Stimulated activated CD4-positive, alpha-beta T cell treated with anti-CD3 and anti-CD28 coated beads, TNF-alpha, amount 100 ng/mL, for 48 hours (primary cell): ENCODE data around the gene RYK.
"Not testable (repeated sequence)": the region's sequence is repeated elsewhere in the genome, so short reads cannot be mapped to it uniquely, and the experiment has no call there.

Source experiments
- DNase-seq, 3 donors: peaks; one replicate each; pipeline ENCODE4 v3.0.0-alpha.2; 2020; ENCODE audit warnings: low read depth in 3 of 3

The RYK gene

GRCh38 chr3:134216851-134217250, 33.8 kb downstream of the RYK start:
- DNase-seq = no peak

DNA sequence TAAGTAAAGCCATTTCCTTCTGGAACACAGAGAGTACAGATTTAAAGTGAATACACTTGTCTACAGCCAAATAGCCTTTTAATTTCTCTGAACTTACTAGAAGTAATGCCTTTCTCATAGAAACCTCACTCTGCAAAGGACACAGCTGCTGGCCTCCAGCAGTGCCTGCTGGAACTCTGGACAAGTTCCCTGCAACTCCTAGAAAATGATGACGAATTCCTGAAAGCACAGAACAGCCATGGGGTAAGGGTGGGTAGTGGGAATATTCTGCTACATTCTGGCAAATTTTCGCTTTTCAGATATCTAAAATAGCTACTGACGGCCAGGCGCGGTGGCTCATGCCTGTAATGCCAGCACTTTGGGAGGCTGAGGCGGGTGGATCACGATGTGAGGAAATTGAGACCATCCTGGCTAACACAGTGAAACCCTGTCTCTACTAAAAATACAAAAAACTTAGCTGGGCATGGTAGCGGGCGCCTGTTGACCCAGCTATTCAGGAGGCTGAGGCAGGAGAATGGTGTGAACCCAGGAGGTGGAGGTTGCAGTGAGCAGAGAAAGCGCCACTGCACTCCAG, 34.4 kb downstream of the RYK start:
- no peak for DNase-seq

DNA sequence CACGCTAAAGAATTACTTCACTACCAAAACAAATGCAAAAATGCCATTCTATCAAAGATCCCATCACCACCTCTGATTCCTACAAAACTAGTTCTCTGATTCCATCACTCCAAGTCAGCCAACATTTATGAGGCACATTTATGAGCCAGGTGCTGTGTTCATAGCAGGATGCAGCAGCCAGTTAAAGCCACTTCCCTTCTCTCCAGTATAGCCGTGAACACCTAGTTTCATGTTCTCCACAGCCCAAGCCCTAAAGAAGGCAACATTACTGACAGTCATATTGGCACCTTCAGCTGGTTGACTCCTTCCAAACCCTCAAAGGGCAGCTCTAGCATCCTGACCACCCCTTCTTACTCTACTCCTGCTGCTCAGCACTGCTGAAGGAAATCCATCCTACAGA, 36.4 kb downstream of the RYK start:
- DNase-seq = no peak

DNA sequence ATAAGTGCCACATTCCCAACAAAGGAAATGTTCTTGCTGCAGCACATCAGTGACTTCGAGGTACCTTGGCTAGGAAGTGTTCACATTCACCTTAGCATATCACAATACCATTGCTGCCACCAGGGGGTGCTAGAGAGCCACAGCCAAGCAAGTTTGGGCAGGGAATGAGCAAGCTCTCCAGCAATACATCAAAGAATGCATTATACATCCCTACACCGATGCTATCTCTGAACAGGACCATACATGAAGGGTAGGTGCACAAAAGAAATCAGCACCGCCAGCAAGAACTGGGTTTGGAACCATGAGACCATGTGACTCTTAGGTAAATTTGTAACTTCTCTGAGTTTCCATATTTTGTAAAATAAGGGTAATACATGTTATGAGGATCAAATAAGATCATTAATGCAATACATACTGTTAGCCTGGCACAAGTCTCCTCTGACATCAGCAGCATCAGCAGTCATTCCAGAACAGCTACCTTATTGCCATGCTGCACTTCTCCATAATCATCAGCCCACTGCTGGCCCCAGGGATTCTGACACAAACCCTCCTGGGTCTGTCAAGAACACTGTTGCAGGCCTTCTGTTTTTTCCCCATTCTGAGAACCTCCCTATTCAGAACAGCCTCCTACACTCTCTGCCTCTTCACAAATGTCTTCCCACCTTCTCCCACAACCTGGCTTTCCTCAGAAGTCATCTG, 37.5 kb downstream of the RYK start:
- DNase-seq = peak; percentile 74 to 85 (median 84)

DNA sequence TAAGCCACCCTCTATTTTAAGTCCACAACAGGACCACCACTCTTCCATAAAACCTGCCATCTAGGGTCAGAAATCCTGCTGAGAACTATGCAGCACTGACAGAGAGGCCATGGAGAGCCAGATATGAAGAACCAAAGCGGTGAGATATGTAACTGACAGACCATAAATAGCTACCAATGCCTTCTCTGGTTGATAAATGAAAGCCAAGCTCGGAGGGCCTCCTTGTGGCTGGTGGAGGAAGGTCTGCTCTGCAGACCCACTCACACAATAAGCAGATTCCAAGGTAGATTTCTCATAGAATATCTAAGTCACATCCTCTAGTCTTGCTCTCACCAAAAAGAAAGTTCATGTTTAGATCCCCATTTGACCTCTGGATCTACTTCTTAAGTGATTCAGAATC, 38.9 kb downstream of the RYK start:
- no peak for DNase-seq

DNA sequence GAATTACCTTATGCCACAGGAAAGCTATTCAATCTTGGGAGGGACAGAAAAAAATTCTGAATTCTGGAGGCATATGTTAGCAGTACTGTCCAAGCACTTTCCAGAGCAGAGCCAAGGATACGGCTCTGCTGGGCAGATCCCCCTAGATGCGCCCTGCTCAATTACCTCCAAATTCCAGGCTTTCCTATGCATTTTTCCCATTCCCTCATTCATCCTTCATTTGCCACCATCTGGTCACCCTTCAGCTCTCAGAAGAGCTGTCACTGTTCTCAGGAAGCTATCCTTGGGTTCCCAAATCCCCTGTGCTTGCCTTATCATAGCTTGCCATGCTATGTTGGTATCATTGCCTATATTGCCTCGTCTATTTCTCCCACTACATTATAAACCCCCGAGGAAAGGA, 45.2 kb downstream of the RYK start:
- DNase-seq = no peak

GRCh38 chr3:134201201-134202130, 49.2 kb downstream of the RYK start:
- DNase-seq = no peak

DNA sequence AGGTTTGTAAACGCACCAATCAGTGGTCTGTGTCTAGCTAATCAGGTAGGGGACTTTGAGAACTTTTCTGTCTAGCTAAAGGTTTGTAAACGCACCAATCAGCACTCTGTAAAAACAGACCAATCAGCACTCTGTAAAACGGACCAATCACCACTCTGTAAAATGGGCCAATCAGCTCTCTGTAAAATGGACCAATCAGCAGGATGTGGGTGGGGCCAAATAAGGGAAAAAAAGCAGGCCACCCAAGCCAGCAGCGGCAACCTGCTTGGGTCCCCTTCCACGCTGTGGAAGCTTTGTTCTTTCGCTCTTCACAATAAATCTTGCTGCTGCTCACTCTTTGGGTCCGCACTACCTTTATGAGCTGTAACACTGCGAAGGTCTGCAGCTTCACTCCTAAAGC, 50.8 kb downstream of the RYK start:
- DNase-seq = not testable (repeated sequence)

- DNase-seq = no peak
These were observed 51.4 kb downstream of the RYK start for GRCh38 chr3:134199240-134199639.

DNA sequence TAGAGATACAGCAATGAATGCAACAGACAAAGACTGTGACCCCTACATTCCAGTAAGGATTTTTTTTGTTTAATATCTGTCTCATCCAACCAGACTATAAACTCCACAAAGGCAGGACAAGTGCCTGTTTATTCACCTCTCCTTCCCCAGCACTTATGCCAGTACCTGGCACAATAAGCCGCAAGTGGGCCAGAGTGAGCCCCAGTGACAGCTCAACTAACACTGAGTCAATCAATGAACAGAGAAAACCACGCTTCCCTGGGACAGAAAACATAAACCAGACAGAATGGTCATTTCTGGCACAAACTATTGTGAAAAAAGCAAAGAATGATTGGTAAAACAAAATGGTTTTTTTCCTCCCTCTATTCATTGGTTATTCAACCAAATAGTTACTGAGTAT, 52.2 kb downstream of the RYK start:
- DNase-seq = no peak

GRCh38 chr3:134197681-134198261, 52.9 kb downstream of the RYK start:
- DNase-seq = no peak

DNA sequence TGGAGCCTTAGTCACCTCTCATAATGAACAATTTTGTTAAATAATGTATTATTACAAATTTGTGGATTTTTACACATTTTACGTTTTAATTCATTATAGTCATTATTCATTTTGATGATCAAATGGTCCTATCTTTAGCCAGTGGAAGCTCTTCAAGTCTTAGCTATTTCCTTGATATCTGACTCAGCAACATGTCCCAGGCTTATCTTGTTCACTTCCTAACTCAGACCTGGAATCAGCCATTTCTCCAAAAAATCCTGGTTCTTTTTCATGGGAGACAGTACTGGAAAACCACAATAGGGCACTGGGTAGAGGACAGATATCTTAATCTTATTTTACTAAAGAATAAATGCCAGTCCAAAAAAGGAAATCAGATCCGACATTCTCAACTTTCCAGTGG, 56.4 kb downstream of the RYK start:
- DNase-seq = no peak

DNA sequence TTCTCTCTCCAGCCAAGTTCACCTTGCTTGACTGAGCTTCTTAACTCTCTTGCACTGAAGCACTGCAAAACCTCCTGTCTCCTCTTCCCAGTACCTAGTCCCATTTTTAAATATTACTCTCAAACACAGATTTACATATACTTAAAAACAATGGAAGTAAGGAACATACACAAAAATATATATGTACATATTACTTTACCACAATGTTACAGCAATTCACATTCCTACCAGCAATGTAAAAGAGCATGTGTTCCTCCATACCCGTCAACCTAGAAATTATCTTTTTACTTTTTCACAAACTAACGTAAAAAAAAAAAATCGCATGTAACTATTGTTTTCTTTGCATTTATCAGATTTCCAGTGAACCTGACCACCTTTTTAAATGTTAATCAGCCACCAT, 60.4 kb downstream of the RYK start:
- DNase-seq = no peak

DNA sequence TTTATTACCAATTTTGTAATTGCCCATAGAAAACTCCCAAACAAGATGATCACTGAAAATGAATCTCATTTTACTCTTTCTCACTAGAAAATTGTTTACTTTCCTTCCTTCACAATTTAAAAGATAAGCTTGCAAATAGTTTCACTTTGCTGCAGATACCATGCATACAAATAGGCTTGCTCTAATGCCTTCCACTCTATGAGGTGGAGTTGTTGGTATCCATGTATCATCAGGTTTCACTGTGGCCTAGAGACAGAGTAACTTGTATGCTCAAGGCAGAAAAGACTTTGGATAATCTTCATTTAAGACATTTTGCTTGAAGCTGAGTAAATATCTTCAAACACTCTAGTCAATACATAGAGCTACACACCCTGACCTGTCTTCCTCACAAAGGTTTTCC, 60.8 kb downstream of the RYK start:
- DNase-seq = no peak

DNA sequence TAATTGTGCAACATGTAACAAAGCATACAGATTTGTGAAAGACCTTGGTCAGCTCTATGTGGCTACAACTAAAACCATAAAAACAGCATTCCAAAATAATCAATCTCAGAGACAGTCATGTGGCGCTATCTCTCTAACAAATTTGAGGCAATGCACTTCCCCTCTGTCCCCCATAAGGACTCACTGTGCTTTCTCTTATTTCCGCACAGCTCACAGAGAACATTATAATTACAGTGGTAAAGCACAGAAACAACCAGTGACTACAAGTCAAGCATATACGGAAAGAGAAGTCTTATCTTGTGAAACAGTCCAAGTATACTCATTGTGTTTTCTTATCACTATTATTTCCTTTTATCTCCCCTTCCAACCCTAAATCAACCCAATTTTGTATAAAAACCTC, 64.3 kb downstream of the RYK start:
- no peak for DNase-seq

- DNase-seq = no peak
These were observed 69.9 kb downstream of the RYK start for GRCh38 chr3:134180761-134181160.

- DNase-seq = no peak
These were observed 71.2 kb downstream of the RYK start for GRCh38 chr3:134179508-134179907.

- DNase-seq = no peak
These were observed 87.6 kb downstream of the RYK start for GRCh38 chr3:134163096-134163495.

DNA sequence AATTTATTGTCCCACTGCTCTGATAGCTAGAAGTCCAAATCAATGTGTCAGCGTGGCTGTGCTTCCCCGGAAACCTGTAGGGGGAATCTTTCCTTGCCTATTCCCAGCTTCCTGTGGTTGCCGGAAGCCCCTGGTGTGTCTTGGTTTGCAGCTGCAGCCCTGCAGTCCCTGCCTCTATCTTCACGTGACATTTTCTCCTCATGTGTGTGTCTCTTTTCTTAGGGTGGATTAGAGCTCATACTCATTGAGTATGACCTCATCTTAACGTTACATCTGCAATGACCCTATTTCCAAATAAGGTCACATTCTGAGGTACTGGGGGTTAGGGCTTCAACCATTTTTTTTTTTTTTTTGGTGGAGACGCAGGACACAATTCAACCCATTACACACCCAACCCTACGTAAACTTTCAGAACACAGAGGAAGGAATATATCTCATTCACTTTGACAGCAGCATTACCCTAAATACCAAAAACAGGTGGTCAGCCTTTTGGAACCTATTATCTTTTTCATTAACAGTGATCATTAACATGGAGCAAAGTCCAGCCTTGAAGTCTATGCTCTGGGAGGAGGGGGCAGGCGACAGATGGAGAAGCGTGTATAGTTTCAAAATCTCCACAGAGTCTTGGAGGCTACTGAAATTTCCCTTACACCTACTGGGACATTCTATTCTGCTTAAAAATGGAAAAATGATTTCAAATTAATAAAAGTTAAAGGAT, 88.6 kb downstream of the RYK start:
- no peak for DNase-seq

- DNase-seq = no peak
These were observed 95.2 kb downstream of the RYK start for GRCh38 chr3:134155446-134155845.

DNA sequence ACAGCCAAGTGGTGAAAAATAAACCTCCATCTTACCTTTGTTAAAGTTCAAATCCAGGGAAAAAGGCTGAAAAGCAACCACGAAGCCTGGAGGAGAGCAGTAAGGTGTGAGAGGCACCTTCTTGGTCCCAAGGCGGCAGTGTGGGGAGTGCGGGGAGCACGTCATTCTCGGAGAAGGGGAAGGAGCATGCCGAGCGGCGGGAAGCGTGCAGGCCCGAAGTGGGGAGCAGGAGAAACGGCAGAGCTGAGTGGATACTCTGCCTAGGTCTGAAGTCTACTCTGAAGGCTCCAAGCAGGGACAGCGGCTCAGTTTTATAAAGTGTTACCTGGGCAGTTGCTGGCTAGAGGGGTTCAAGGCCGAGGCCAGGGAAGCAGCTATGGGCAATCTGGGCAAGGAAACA, 96.9 kb downstream of the RYK start:
- no peak for DNase-seq

DNA sequence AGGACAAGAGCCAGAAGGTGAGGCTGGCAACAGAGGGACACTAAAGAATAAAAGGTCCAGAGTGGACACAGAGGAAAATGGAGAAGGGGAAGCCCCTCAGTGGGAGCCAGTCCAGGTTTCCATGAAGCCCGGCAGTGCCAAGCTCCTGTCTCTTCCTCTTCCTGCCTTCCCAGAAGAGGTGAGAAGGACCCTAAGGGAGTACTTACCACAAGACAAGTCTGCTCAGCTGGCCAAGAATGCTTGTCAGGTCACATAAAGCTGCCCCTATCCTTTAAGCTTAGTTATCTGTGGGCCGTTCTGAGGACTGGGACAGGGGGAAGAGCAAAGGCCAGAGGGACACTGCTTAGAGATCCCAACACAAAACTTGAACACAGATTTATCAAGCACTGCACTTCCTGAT, 100.2 kb downstream of the RYK start:
- DNase-seq = no peak
